Ishikawa (cell line): Measurements from ENCODE around the gene NEURL2.

Experiments
- CREB1 ChIP-seq: IDR thresholded peaks from 2 replicates; pipeline ENCODE4 v1.6.1; 2012; ENCODE audit warnings: low read depth
- EP300 ChIP-seq: IDR thresholded peaks from 2 replicates; pipeline ENCODE4 v1.6.1; 2012; ENCODE audit warnings: borderline replicate concordance
- FOXM1 ChIP-seq: IDR thresholded peaks from 2 replicates; pipeline ENCODE4 v1.6.1; 2012; ENCODE audit warnings: low read depth, borderline replicate concordance
- MAX ChIP-seq: IDR thresholded peaks from 2 replicates; pipeline ENCODE4 v1.6.1; 2012
- NFIC ChIP-seq: IDR thresholded peaks from 2 replicates; pipeline ENCODE4 v1.6.1; 2012
- RAD21 ChIP-seq: IDR thresholded peaks from 2 replicates; pipeline ENCODE4 v1.6.1; 2012; ENCODE audit warnings: low read depth
- REST ChIP-seq: IDR thresholded peaks from 2 replicates; pipeline ENCODE4 v1.6.1; 2012; ENCODE audit warnings: low read depth, mild to moderate bottlenecking
- TAF1 ChIP-seq: IDR thresholded peaks from 2 replicates; pipeline ENCODE4 v1.6.1; 2012; ENCODE audit warnings: low read depth, mild to moderate bottlenecking
- TCF12 ChIP-seq: IDR thresholded peaks from 2 replicates; pipeline ENCODE4 v1.6.1; 2012; ENCODE audit warnings: low read depth
- TEAD4 ChIP-seq: IDR thresholded peaks from 2 replicates; pipeline ENCODE4 v1.6.1; 2012
- USF1 ChIP-seq: IDR thresholded peaks from 2 replicates; pipeline ENCODE4 v1.6.1; 2012
- YY1 ChIP-seq: IDR thresholded peaks from 2 replicates; pipeline ENCODE4 v1.6.1; 2012; ENCODE audit warnings: low read depth

- TF ChIP-seq TEAD4 (no peak), CREB1 (no peak), USF1 (no peak), REST (no peak), TAF1 (no peak), RAD21 (no peak), MAX (no peak), FOXM1 (no peak), TCF12 (no peak), NFIC (no peak), YY1 (no peak), EP300 (no peak)
Measured at GRCh38 chr20:45842169-45842812, 48.7 kb downstream of the NEURL2 start.
